ENCODE measurements around the gene PTGES.

Gene PTGES

DNA sequence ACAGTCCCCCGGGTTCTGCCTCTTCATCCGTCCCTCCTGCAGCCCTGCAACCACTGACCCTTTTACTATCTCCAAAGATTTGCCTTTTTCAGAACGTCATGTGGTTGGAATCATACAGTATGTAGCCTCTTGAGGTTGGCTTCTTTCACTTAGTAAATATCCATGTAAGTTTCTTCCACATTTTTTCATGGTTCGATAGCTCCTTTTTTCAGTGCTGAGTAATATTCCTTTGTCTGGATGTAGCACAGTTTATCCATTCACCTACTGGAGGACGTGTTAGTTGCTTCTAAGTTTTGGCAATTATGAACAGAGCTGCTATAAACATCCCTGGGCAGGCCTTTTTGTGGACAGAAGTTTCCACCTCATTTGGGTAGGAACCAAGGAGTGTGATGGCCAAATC, 60.3 kb downstream of the PTGES start:
- no peak for DNase-seq (ENCODE audit: low read depth in 2 of 2)

Data from stimulated activated CD8-positive, alpha-beta memory T cell treated with anti-CD3 and anti-CD28 coated beads, Interleukin-15, amount 100 ng/mL, for 4 hours (primary cell).